OCI-LY7 (cell line): ENCODE measurements around the gene ATF6B. TPM values are rescaled to one million over a fixed set of nuclear protein-coding genes. Genes with fewer than 3 reads are reported as not detected.

Experiments used
- BruUV-seq: library from RNA; stranded (reverse); fragments of 400-500 nt; replicated peaks from 2 replicates; lab custom pipeline; 2021; lab: Mats Ljungman, UMichigan
- CTCF ChIA-PET: fragments of 300-600 bp; sonication (Branson Sonifier 250); formaldehyde crosslinking; loops from one replicate; lab custom pipeline; 2022; ENCODE audit warnings: antibody characterized with exemption; ENCODE audit not compliant: unreplicated experiment; lab: Charles Lee
- POLR2A ChIA-PET: fragments of 300-600 bp; sonication (Branson Sonifier 250); formaldehyde crosslinking; loops from one replicate; lab custom pipeline; 2022; ENCODE audit warnings: antibody characterized with exemption; lab: Charles Lee
- DNase-seq: peaks from one replicate; pipeline ENCODE4 v3.0.0-alpha.2; 2015; ENCODE audit warnings: low spot score
- H2AFZ ChIP-seq: fragments of 200-600 bp; sonication (generic), shearing (Covaris generic); 2 replicates; pipeline ENCODE4 v1.6.1; 2014; ENCODE audit warnings: mild to moderate bottlenecking, antibody characterized with exemption, low read length, moderate library complexity
- H3K27ac ChIP-seq: fragments of 200-600 bp; sonication (generic); 2 replicates; pipeline ENCODE4 v1.5.1; 2014; ENCODE audit warnings: mixed run types, low read depth, mild to moderate bottlenecking, moderate library complexity, low read length, inconsistent platforms; ENCODE audit not compliant: poor library complexity, severe bottlenecking
- H3K36me3 ChIP-seq: fragments of 200-600 bp; sonication (generic); 2 replicates; pipeline ENCODE4 v1.6.1; 2014; ENCODE audit warnings: mild to moderate bottlenecking, antibody characterized with exemption, low read length, moderate library complexity, mixed read lengths; ENCODE audit not compliant: insufficient read depth
- H3K4me1 ChIP-seq: fragments of 200-600 bp; sonication (generic); 2 replicates; pipeline ENCODE4 v1.5.1; 2014; ENCODE audit warnings: mild to moderate bottlenecking, low read length; ENCODE audit not compliant: insufficient read depth, poor library complexity, severe bottlenecking
- H3K4me2 ChIP-seq: fragments of 200-600 bp; sonication (generic); 2 replicates; pipeline ENCODE4 v1.6.1; 2014; ENCODE audit warnings: mild to moderate bottlenecking, low read length
- H3K4me3 ChIP-seq: fragments of 200-600 bp; sonication (generic); 2 replicates; pipeline ENCODE4 v1.5.1; 2014; ENCODE audit warnings: mild to moderate bottlenecking, low read depth, low read length; ENCODE audit not compliant: poor library complexity, severe bottlenecking
- H3K79me2 ChIP-seq: fragments of 200-600 bp; sonication (generic); 2 replicates; pipeline ENCODE4 v1.6.1; 2016; ENCODE audit warnings: low read depth, mild to moderate bottlenecking, low read length, moderate library complexity, mixed read lengths; ENCODE audit not compliant: insufficient read depth
- H3K9me2 ChIP-seq: fragments of 200-600 bp; sonication (generic); 2 replicates; pipeline ENCODE4 v1.6.1; 2016; ENCODE audit warnings: mild to moderate bottlenecking, low read length, mixed read lengths; ENCODE audit not compliant: insufficient read depth
- H3K9me3 ChIP-seq: fragments of 200-600 bp; sonication (generic); 2 replicates; pipeline ENCODE4 v1.6.1; 2014; ENCODE audit warnings: mild to moderate bottlenecking, mixed run types, low read length, mixed read lengths
- H4K20me1 ChIP-seq: fragments of 200-600 bp; sonication (generic); 2 replicates; pipeline ENCODE4 v1.6.1; 2014; ENCODE audit warnings: mild to moderate bottlenecking, antibody characterized with exemption, low read length, moderate library complexity, mixed read lengths; ENCODE audit not compliant: insufficient read depth
- CTCF ChIP-seq: fragments of 200-600 bp; sonication (generic); conservative IDR thresholded peaks from 2 replicates; pipeline ENCODE4 v1.5.1; 2014; ENCODE audit warnings: mild to moderate bottlenecking, antibody characterized with exemption, low read length, moderate library complexity, mixed read lengths
- EZH2phosphoT487 ChIP-seq: fragments of 200-600 bp; sonication (generic); IDR thresholded peaks from 2 replicates; pipeline ENCODE4 v1.6.1; 2018; ENCODE audit warnings: low read depth, borderline replicate concordance, mild to moderate bottlenecking, mixed run types, antibody characterized with exemption, low read length, moderate library complexity, mixed read lengths
- intact Hi-C: fragments of 100-400 bp; cut with micrococcal nuclease; formaldehyde crosslinking; loops from one replicate; pipeline ENCODE4 v1.10.0; 2022; ENCODE audit not compliant: unreplicated experiment
- total RNA-seq, 2 experiments: library from RNA; depleted of rRNA in 1 of 2; stranded (reverse); fragments of >200 nt in 1 of 2; shearing (Covaris generic) in 1 of 2; gene quantifications; 2 replicates each; pipeline ENCODE4 v1.2.3, GENCODE V29; 2014 to 2022

The ATF6B gene
- total RNA-seq, 2 experiments from 2014 or later: 57.7 to 122 TPM

GRCh38 chr6:32111424-32112066, 16.5 kb downstream of the ATF6B start:
- intact Hi-C loops: no loop called here
- Histone ChIP-seq H3K4me1 (no peaks in the 10 kb centered on the region), H2AFZ (no peak overlapping the region), H3K4me3 (no peak overlapping the region), H3K9me3 (no peaks in the 10 kb centered on the region), H3K4me2 (no peak overlapping the region), H3K27ac (no peak overlapping the region), H4K20me1 (no peaks in the 10 kb centered on the region; the same call in 1 of the 2 replicates), H3K79me2 (no peaks in the 10 kb centered on the region), H3K36me3 (peaks cover 22% of the 10 kb centered on the region; the same call in 1 of the 2 replicates), H3K9me2 (no peaks in the 10 kb centered on the region)
- no TSS peak for BruUV-seq
- DNase-seq: no peak
- CTCF ChIA-PET: no interaction called here
- POLR2A ChIA-PET: interaction anchor here (0.5 kb wide), 1 partner anchor 672 kb away, joined by 3 read pairs; no protein-coding TSS in a partner anchor
- TF ChIP-seq CTCF: no peak
- TF ChIP-seq EZH2phosphoT487: no peak

GRCh38 chr6:32110632-32111031, 17.4 kb downstream of the ATF6B start:
- peaks cover 13% of the 10 kb centered on the region; the same call in 1 of the 2 replicates for H3K36me3 ChIP-seq
- H3K4me1 ChIP-seq: no peaks in the 10 kb centered on the region
- no peaks in the 10 kb centered on the region for H3K79me2 ChIP-seq
- ChIA-PET POLR2A (no interaction called here), CTCF (interaction anchor here (0.6 kb wide), 1 partner anchor 86 kb away, joined by 15 read pairs; no protein-coding TSS in a partner anchor)
- DNase-seq: no peak
- H3K9me2 ChIP-seq: no peaks in the 10 kb centered on the region
- no TSS peak for BruUV-seq
- no peak overlapping the region for H3K27ac ChIP-seq
- intact Hi-C loops: no loop called here
- no peak overlapping the region for H2AFZ ChIP-seq
- H3K4me3 ChIP-seq: no peak overlapping the region
- H4K20me1 ChIP-seq: no peaks in the 10 kb centered on the region; the same call in 1 of the 2 replicates
- H3K9me3 ChIP-seq: no peaks in the 10 kb centered on the region
- H3K4me2 ChIP-seq: no peak overlapping the region
- TF ChIP-seq EZH2phosphoT487: no peak
- no peak for TF ChIP-seq CTCF

GRCh38 chr6:32109765-32110160, 18.3 kb downstream of the ATF6B start:
- no peaks in the 10 kb centered on the region for H3K79me2 ChIP-seq
- H2AFZ ChIP-seq: no peak overlapping the region
- no peaks in the 10 kb centered on the region for H3K9me2 ChIP-seq
- DNase-seq: no peak
- H3K27ac ChIP-seq: no peak overlapping the region
- ChIA-PET POLR2A (interaction anchor here (0.7 kb wide), 1 partner anchor 18 kb away, joined by 3 read pairs; no protein-coding TSS in a partner anchor), CTCF (no interaction called here)
- H4K20me1 ChIP-seq: no peaks in the 10 kb centered on the region; the same call in 1 of the 2 replicates
- no TSS peak for BruUV-seq
- H3K36me3 ChIP-seq: peaks cover 6% of the 10 kb centered on the region; the same call in 1 of the 2 replicates
- no peak overlapping the region for H3K4me2 ChIP-seq
- H3K4me1 ChIP-seq: no peaks in the 10 kb centered on the region
- H3K9me3 ChIP-seq: no peaks in the 10 kb centered on the region
- TF ChIP-seq CTCF: no peak
- no peak for TF ChIP-seq EZH2phosphoT487
- intact Hi-C loops: no loop called here
- no peak overlapping the region for H3K4me3 ChIP-seq
